Mesothelial cell of epicardium (in vitro differentiated cells): ENCODE data around the gene MAG. TPM values are rescaled to one million over a fixed set of nuclear protein-coding genes. Genes with fewer than 3 reads are reported as not detected.
"Not testable (repeated sequence)": the region's sequence is repeated elsewhere in the genome, so short reads cannot be mapped to it uniquely, and the experiment has no call there.

Experiments
- DNase-seq, 2 experiments: peaks; one replicate each; pipeline ENCODE4 v3.0.0; 2021; ENCODE audit warnings: low spot score in 2 of 2; ENCODE audit not compliant: unreplicated experiment in 2 of 2
- H3K27ac Mint-ChIP-seq: 2 replicates; pipeline ENCODE4 v1.8.0; 2021; ENCODE audit warnings: mixed read lengths
- H3K27me3 Mint-ChIP-seq: 2 replicates; pipeline ENCODE4 v1.8.0; 2021; ENCODE audit warnings: low read depth, mixed read lengths
- H3K36me3 Mint-ChIP-seq: 2 replicates; pipeline ENCODE4 v1.8.0; 2021; ENCODE audit warnings: mixed read lengths
- H3K4me1 Mint-ChIP-seq: 2 replicates; pipeline ENCODE4 v1.8.0; 2021; ENCODE audit warnings: mixed read lengths
- H3K4me3 Mint-ChIP-seq: 2 replicates; pipeline ENCODE4 v1.8.0; 2021; ENCODE audit warnings: mild to moderate bottlenecking, moderate library complexity, mixed read lengths
- H3K9me3 Mint-ChIP-seq: 2 replicates; pipeline ENCODE4 v1.8.0; 2021; ENCODE audit warnings: mixed read lengths
- total RNA-seq: library from RNA; stranded (reverse); gene quantifications from 3 replicates; pipeline ENCODE4 v1.2.1, GENCODE V29; 2021
- TF ChIP-seq, protein P1 (sequence below): fragments of 200-600 bp; sonication (generic); IDR thresholded peaks from one replicate; pipeline ENCODE4 v1.5.0; 2021; ENCODE audit warnings: antibody characterized with exemption; ENCODE audit not compliant: unreplicated experiment

Gene MAG
- total RNA-seq, 1 donor from 2014 or later, result 26.1 TPM

- H3K27me3 Mint-ChIP-seq, result peaks cover 1% of the 10 kb centered on the region
- TF ChIP-seq, protein P1, sequence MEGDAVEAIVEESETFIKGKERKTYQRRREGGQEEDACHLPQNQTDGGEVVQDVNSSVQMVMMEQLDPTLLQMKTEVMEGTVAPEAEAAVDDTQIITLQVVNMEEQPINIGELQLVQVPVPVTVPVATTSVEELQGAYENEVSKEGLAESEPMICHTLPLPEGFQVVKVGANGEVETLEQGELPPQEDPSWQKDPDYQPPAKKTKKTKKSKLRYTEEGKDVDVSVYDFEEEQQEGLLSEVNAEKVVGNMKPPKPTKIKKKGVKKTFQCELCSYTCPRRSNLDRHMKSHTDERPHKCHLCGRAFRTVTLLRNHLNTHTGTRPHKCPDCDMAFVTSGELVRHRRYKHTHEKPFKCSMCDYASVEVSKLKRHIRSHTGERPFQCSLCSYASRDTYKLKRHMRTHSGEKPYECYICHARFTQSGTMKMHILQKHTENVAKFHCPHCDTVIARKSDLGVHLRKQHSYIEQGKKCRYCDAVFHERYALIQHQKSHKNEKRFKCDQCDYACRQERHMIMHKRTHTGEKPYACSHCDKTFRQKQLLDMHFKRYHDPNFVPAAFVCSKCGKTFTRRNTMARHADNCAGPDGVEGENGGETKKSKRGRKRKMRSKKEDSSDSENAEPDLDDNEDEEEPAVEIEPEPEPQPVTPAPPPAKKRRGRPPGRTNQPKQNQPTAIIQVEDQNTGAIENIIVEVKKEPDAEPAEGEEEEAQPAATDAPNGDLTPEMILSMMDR, result no peak
- H3K4me3 Mint-ChIP-seq, result no peak overlapping the region
- H3K36me3 Mint-ChIP-seq, result no peaks in the 10 kb centered on the region
- H3K4me1 Mint-ChIP-seq, result peaks cover 9% of the 10 kb centered on the region
- DNase-seq, result no peak
- no peak overlapping the region for H3K27ac Mint-ChIP-seq
- no peaks in the 10 kb centered on the region for H3K9me3 Mint-ChIP-seq
Observed at GRCh38 chr19:35285095-35285449, 6.9 kb upstream of the MAG start.

GRCh38 chr19:35285465-35285864, 6.5 kb upstream of the MAG start:
- not testable (repeated sequence) for H3K9me3 Mint-ChIP-seq, H3K36me3 Mint-ChIP-seq, H3K27ac Mint-ChIP-seq, DNase-seq, H3K4me3 Mint-ChIP-seq, H3K27me3 Mint-ChIP-seq
- peaks cover 10% of the 10 kb centered on the region for H3K4me1 Mint-ChIP-seq

- H3K4me1 Mint-ChIP-seq, result peaks cover 13% of the 10 kb centered on the region
- not testable (repeated sequence) for DNase-seq, H3K36me3 Mint-ChIP-seq, H3K27ac Mint-ChIP-seq, H3K4me3 Mint-ChIP-seq, H3K9me3 Mint-ChIP-seq, H3K27me3 Mint-ChIP-seq
Observed at GRCh38 chr19:35286101-35286500, 5.9 kb upstream of the MAG start.

GRCh38 chr19:35287713-35288112, 4.2 kb upstream of the MAG start:
- Mint-ChIP-seq H3K36me3 (no peaks in the 10 kb centered on the region), H3K4me3 (no peak overlapping the region), H3K27ac (no peak overlapping the region), H3K4me1 (peaks cover 22% of the 10 kb centered on the region), H3K9me3 (no peaks in the 10 kb centered on the region), H3K27me3 (no peaks in the 10 kb centered on the region)
- no peak for DNase-seq
- TF ChIP-seq, protein P1, result no peak

- Mint-ChIP-seq H3K4me1 (peaks cover 28% of the 10 kb centered on the region), H3K4me3 (no peak overlapping the region), H3K27me3 (no peaks in the 10 kb centered on the region), H3K36me3 (no peaks in the 10 kb centered on the region), H3K9me3 (no peaks in the 10 kb centered on the region), H3K27ac (no peak overlapping the region)
- TF ChIP-seq, protein P1, result no peak
- DNase-seq, result no peak
Observed at GRCh38 chr19:35288331-35288730, 3.6 kb upstream of the MAG start.

DNA sequence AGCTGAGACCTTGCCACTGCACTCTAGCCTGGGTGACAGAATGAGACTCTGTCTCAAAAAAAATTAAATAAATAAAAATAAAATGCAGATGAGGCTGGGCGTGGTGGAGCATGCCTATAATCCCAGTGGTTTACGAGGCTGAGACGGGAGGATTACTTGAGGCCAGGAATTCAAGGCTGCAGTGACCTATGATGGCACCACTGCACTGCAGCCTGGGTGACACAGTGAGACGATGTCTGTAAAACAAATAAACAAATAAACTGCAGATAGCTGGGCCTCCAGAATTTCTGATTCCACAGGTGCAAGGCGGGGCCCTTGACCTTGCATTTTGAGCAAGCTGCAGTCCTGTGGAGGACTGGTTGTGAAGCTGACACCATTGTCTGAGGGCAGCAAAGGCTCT, 3.1 kb upstream of the MAG start:
- Mint-ChIP-seq H3K36me3 (no peaks in the 10 kb centered on the region), H3K4me3 (no peak overlapping the region), H3K4me1 (peaks cover 32% of the 10 kb centered on the region), H3K27me3 (no peaks in the 10 kb centered on the region), H3K27ac (no peak overlapping the region), H3K9me3 (no peaks in the 10 kb centered on the region)
- no peak for DNase-seq
- TF ChIP-seq, protein P1, result no peak

DNA sequence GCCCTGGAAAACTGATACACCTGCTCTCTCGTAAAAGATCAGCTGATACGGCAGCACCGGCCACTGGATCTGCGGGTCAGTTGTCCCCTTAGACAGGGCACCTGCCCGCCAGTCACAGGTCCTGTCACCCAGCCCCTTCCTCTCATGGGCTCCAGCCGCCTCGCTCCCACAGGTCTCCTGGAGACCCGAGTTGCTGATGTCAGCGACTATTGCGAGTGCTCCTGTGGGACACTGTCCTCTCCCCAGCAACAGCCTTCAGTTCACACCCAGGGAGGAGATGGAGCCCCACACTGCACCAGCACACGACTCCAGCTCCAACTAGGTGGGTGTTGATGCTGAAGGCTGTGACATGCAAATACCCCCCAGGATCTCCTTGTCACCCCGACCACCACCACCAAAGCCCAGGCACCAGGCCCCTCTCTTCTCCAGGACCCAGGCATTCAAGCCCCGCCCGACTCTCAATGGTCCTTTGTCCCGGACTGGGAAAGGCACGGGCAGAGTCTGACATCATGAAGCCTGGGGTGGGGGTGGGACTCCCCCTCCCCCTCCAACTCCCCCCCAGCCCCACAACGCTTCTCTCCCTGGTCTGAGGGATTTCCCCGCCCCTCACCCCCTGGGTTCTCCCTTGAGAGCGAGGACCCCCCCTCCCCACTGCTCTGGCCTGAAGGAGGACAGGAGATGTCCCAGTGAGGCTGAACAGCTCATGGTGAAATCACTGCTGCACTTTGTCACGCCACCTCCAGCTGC, 1.4 kb upstream of the MAG start:
- H3K27ac Mint-ChIP-seq, result no peak overlapping the region
- H3K9me3 Mint-ChIP-seq, result no peaks in the 10 kb centered on the region
- H3K27me3 Mint-ChIP-seq, result no peaks in the 10 kb centered on the region
- peaks cover 35% of the 10 kb centered on the region for H3K4me1 Mint-ChIP-seq
- TF ChIP-seq, protein P1, result no peak
- H3K4me3 Mint-ChIP-seq, result no peak overlapping the region
- DNase-seq, result no peak
- no peaks in the 10 kb centered on the region for H3K36me3 Mint-ChIP-seq
